ENCODE measurements around the gene ALPK1.
A peak's percentile ranks its signal among the peaks of the same experiment; 100 is the strongest.

ALPK1 gene

DNA sequence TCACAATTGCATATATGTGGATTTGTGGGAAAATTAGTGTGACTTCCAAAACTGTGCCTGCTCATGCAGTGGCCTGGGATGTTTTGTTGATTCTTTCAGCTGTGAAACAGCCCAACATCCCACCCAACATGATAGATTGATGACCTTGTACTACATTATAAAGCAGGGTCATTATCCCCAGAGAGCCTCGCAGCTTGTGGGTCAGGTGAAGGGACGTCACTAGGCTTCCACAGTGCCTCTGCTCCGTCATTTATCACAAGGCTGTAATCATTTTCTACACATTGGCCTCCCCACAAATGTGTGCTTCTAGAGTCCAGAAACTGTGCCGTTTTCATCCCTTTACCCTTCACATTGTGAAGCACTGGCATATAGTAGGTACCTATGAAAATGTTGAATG is 31.6 kb downstream of the ALPK1 start:
- no peak for DNase-seq

DNA sequence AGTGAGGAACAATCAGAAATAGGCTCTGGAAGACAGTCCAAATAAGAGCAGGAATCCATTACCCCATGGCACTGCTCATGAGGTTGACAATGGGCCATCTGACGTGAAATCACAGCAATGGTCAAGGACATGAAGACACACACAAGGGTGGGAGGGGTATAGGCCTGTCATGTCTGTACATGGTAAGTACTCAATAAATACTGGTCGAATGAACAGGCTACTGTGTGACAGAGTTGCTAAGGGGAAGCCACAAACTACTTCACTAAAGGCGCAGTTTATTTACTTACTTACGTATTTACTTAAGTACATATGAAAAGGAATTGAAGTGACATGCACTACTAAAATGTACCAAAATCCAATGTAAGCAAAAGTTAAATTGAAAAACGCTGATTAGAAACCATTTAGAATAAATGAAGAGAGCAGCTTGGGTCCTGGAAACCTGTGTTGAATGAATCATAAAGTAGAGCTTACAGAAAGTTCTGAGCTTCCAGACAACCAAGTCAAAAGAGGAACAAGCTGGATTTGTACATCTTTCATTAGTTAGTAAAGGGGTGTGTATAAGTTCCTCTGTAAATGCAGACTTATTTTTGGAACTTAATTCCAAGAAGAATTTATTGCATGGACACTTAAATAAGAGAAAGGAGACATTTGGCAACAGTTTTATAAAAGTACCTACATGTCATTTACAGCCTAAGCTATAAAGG is 32.7 kb downstream of the ALPK1 start:
- no peak for DNase-seq

DNA sequence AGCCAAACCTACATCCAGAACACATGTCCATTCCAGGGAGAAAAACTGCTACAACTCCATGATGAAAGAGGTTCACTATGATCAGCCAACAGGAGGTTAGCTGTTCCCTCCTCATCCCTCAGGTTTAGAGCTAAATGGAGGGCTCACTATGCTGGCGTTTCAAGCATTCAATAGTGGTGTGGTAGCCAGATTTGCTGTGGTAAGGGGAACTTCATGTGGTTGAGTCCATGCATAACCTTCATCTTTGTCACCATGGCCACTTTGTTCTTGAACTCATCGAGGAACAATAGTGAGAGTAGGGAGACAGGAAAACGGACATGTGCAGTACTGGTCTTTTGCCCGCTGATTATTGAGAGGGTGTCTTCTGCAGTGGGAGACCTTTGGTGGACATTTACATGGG is 33.8 kb downstream of the ALPK1 start:
- no peak for DNase-seq

DNA sequence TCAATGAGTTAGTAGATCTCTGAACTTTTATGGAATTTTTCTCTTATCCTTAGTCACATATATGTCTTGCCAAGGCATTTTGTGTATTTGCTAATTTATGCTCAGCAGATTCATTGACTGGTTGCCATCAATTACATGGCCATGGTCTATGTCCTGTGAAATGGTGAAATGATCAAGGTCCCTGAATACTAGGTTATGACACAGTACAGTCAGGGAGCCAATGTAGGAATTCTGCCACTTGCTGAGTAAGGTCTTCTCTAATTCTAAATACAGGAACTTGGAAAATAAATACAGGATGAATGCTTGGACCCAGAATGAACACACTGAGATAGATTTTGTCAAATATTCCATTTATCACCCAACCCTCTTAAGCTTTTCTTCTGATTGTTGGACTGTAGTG is 35.2 kb downstream of the ALPK1 start:
- no peak for DNase-seq

DNA sequence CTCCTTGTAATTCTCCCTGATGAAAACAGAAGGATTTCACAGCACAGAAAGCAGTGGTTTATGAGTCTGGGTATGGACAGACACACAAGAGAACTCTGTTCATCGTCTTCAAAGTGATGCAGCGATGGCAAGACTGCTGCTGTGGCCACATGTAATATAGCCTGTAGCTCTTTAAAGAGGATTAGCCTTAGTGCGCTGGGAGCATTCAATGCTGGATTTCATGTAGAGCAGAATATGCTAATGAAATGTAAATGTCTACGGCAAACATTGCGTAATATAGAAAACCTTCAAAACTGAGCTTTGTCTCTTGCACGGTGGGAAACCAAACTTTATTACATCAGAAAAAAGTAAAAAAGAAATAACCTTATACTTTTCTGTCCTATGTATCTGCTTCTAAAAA is 42.9 kb downstream of the ALPK1 start:
- DNase-seq = no peak

DNA sequence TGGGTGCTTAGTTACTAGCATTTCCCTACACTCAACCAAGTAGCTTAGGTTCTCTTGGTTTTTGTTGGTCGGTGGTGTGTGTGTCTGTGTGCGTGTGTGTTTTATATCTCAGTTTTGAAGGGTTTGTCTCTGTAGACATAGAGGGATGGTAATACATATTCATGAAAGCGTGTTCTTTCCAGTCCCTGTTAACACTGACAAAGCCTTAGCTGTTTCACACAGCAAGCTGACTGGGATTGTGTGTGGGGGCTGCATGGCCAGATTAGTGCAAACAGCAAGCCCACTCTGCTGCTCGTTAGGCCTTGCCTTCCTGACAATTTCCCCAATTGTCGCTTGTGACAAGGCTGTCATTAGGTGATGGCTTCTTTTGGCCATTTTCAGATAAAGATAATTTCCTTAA is 43.9 kb downstream of the ALPK1 start:
- DNase-seq = no peak

DNA sequence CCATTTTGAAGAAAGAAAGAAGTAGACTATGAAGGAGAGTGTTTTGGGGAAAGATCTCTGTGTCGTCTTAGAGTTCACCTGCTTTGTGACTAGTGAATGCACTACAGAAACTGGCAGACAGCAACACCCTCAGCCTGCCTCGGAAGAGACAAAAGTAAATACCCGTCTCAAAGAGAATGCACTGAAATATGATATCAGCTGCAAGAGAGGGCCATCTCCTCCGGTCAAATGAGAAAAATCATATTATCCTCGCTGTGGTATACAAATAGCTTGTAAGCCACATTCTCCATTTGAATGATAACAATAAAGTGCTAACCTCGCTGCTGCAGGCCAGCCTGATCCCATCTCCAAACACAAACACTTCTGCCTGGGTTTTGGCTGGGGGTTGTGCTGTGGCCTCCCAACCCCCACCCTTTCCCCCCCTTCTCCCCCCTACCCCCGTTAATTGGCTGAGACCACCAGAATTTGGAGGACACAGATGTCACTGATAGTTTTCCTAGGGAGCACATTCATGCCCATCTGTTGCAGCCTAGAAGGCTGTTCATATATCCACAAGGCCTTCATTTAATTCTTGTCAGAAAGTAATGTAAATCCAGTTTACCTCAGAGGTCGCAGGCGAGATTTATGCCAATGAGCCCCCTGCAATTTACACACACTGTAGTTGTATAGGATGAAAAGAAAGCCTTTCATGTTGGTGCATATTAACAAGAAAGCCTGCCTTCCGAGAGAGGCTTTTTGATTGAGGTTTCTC is 46.3 kb downstream of the ALPK1 start:
- no peak for DNase-seq

DNA sequence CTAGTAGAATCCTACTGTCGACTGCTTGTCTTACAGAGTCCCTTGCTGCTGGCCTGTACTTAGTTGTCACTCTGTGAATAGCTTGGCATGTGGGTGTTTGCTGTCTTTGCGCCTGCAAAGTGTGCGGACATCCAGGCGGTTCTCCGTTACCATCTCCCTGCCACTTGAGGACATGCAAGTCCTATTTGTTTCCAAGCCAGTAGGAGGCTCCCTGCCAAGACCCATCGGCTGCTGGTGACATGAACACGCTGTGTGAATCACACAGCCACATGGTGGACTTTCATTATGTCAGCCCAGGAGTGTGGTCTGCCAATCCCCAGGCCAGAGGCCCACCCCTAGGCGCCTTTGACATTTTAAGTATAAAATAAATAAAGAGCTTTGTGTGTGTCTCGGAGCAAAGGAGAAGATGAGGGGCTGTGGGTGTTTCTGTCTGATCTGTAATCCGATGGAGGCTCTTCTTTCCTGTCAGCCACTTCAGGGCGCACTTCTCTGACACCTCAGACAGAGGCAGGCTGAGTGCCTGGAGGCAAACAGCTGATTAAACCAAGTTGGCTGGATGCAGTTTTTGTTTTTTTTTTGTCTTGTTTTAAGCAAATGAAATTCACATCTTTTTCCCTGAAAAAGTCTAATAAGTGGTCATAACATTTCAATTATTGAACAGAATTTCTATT is 51.5 kb downstream of the ALPK1 start:
- peak; percentile 28 for DNase-seq

DNA sequence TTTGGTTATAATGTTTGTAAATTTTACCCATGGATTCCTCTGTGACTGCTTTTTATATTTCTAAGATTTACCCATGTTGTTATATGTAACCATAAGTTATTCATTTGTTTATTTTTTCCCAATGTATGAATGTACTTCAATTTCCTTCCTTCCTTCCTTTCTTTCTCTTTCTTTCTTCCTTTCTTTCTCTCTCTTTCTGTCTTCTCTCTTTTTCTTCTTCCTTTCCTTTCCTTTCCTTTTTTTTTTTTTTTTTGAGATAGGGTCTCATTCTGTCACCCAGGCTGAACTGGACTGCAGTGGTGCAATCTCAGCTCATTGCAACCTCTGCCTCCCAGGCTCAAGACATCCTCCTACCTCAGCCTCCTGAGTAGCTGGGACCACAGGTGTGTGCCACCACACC is 55.6 kb downstream of the ALPK1 start:
- no peak for DNase-seq

DNA sequence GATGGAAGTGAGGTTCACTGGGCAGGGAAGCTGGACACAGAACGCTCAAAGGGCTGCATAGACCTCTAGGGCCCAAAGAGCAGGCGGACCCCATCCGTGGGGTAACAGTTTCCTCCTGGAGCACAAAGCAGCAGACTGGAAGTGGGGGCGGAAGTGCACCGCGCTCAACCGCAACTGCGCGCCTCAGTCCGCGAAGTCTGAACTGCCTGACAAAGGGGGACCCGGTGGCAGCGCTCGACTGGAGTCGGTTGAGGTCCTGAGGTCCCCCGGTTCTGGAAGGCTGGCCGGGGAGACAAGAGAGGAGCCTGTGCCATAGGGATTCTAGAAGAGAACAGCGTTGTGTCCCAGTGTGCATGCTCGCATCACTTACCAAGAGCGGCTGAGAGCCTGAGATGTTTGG is 58.5 kb downstream of the ALPK1 start:
- no peak for DNase-seq

DNA sequence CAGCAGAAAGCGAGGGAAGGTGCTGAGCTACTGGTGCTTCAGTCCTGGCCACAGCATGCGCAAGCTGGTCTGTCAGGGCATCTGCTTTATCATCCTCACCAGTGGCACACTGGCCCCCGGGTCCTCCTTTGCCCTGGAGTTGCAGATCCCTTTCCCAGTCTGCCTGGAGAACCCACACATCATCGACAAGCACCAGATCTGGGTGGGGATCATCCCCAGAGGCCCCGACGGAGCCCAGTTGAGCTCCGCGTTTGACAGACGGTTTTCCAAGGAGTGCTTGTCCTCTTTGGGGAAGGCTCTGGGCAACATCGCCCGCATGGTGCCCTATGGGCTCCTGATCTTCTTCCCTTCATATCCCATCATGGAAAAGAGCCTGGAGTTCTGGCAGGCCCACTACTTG is 60.3 kb downstream of the ALPK1 start:
- no peak for DNase-seq

DNA sequence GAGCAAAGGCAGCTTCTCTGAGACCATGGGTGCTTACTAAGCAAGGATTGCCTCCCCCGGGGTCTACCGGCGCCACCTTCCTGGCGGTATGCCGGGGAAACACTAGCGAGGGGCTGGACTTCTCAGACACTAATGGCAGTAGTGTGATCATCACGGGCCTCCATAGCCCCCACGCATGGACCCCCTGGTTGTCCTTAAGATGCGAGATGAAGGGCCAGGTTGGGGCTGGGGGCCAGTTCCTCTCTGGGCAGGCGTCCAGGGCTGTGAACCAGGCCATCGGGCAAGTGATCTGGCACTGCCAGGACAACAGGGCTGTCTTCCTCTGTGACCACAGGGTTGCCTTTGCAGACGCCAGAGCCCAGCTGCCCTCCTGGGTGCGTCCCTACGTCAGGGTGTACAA is 60.7 kb downstream of the ALPK1 start:
- DNase-seq = no peak

DNA sequence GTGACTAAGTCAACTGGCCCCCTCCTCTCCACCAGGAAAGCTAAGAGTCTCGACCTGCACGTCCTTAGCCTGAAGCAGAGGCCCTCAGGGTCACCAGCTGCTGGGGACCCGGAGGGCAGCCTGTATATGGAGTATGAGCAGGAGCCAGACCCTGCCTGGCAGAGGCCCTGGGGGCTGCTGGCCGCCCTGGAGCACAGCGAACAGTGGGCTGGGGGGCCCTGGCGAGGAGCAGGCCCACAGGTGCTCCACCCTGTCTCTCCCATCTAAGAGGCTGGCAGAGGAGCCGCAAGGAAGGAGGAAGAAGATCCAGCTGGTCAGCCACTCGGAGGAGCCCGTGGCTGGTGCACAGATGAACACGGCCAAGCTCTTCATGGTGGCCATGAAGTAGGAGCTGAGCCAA is 61.2 kb downstream of the ALPK1 start:
- DNase-seq = no peak

DNA sequence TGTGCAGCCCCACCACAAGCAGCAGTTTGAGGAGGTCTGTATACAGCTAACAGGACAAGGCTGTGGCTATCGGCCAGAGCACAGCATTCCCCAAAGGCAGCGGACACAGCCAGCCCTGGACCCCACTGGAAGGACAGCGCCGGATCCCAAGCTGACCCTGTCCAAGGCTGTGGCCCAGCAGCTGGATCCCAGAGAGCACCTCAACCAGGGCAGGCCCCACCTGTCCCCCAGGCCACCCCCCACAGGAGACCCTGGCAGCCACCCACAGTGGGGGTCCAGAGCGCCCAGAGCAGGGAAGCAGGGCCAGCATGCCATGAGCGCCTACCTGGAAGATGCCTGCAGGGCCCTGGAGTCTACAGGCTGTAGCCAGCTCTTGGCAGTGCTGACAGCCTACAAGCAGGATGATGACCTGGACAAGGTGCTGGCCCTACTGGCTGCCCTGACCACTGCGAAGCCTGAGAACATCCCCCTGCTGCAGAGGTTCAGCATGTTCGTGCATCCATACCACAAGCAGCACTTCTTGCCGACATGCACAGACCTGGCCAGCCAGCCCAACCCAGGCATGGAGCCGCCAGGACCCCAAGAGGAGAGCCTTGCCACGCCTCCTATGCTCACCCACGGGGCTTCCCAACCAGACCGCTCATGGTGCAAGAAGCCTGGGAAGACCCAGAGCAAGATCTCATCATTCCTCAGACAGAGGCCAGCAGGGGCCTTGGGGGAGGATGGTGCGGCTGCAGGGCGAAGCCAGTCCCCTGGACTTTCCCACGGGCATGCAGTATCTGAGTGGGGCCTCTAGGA is 62.0 kb downstream of the ALPK1 start:
- no peak for DNase-seq

DNA sequence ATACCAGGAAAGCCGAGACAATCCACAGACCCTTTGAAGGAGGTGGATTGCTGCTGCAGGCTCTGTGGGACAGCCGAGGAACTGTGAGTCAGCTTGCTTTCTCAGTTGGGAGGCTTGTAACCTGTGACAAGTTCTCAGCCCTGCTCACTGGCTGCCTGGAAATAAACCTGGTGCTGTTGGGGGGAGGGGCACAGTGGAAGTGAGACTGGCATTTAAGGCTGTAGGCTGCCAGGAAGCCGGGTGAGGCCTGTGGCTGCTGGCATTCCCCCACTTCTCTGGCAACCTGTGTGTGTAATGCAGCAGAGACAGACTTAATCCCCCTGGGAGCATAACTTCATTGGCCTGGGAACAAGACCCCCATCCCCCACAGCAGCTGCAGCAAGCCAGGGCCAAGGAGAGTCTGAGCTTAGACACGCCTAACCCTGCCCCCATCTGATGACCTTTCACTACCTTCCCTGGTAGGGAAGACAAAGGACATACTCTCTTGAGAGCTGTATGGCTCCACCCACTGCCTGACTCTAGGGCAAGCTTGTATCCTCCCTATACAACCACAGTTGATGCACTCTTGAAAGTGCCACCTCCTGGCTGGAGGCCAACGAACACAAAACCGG is 64.1 kb downstream of the ALPK1 start:
- DNase-seq = no peak

DNA sequence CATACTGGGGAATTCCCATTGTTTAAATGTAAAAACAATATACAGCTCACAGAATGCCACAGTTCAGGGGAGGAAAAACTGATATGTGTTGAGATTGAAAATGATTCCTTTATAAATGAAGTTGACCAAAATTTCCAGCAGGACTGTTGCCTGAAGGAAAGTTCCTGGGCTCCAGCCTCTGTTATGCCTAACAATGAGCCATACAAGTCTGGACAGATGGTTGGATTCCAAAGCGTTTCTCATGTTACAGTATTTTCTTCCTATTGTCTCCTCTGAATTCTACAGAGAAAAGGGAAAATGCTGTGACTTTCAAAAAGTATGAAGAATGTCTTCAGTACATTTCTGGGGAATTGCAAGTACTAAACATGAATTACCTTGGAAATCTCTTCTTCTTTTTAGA is 73.3 kb downstream of the ALPK1 start:
- no peak for DNase-seq

DNA sequence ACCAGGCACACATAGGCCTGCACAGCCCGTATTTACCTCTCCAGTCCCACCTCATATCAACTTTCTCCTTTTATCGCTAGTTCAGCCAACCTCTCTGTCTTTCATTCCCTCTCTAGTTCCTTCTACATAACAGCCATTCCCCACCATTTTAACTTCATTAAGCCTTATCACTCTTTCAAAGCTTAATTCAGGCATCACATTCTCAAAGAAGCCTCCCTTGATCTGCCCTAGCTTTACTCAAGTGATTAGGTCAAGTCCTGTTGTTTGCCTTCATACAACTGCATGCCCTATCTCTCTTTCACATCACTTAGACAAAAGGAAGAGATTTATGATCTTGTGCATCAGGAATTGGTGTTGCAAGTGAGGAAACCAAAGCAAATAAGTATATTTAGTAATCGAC is 74.2 kb downstream of the ALPK1 start:
- DNase-seq = no peak

DNA sequence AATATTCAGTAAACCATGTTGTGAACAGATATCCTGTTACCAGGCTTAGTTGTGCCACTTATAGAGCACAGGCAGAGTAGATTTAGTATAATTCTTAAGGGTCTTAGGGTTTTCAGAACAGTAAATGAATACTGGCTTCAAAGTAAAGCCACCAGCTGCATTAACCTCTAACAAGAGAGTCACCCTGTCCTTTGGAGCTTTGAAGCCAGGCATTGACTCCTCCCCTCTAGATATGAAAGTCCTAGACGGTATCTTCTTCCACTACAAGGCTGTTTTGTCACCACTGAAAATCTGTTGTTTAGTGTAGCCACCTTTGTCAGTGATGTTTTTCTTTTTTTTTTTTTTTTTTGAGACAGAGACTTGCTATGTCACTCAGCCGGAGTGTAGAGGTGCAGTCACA is 77.7 kb downstream of the ALPK1 start:
- DNase-seq = no peak

DNA sequence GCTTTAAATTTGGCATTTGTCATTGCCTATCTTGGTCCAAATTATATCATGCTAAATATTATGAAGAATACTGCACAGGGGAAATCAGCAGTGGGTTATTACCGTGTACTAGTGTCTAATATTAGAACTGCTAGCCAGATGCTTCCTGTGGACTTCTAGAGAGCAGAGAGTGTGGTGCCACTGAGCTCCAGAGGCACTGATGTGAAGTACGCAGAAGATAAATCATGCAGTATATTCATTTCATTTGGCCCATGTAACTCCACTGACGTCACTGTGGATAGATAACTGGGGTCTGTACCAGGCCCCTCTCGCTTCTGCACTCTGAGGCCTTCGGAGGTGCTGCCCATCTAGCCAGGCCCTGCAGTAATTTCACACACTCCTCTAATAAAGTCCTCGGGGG is 80.0 kb downstream of the ALPK1 start:
- DNase-seq = no peak

DNA sequence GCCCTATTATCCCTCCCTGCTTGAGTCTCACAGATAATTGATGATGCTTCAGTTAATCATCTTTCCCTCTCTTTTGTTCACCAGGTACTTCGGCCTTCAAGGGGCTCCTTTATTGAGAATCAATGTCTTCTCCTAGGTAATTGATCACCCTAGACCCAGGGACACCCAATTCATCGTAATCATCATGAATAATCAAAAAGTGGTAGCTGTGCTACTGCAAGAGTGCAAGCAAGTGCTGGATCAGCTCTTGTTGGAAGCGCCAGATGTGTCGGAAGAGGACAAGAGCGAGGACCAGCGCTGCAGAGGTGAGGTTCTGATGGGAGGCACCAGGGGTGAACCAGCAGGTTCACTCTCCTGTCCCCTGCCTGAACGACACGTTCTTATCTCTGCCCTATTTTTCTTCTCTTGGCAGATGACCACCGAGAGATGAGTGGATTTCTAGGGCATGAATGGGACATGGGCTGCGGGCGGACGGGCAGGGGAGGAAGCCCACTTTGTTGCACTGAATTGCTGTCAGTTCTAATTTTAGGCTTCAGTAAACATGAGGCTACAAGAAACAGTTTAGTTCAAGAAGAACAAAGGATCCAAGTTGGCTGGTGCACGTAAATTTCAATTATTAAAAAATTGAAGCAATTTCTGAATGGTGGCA is 80.5 kb downstream of the ALPK1 start:
- no peak for DNase-seq

DNA sequence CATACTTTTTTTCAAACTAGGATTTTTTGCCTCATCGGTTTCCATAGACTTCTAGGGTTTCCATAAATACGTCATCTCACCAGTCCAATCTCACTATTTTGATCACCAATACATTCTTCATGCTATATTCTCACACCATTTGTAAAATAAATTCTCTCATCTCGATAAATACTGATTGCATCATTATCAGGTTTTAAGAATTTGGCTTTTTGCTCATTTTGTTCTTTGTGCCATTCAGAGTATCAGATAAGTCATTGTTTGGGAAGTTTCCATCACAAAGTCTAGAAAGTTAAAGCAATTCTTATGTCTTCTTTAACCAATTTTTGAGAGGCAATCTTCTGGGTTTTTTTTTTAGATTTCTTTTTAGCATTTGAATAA is 81.1 kb downstream of the ALPK1 start:
- DNase-seq = no peak

DNA sequence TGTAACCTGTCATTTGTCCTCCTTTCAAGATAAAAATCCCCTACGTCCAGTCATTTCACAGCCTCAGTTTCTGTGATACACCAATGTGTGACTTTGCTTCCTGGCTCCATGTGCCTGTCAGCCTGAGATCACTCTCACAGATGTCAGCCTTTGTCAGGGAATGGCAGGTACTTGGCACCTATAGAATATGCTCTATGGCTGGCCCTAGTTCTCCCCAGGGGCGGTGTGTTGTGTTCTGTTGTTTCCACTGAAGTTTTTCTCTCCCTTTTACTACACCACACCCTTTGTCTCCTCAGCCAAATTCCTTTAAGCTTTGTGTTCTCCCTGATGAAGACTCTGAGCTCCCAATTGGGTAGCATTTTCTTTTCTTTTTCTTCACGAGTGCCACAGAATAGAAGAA is 81.7 kb downstream of the ALPK1 start:
- no peak for DNase-seq

DNA sequence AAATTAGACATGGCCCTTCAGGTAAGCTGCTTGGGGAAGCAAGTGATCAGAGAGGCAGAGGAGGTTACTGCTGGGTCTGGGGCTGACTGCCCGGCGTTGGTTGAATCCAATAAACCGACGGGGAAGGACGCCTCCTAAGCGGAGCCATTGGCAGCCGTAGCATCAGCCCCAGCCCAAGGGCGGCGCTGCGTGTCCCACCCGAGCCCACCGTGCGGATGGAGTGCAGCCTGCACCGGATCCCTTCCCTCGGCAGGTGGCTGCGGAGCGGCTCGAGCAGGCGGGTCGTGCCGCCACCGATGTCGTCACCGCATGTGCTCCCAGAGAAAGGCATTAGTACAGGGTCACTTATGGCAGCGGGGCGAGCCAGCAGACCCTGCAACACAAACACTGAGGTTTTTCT is 82.1 kb downstream of the ALPK1 start:
- DNase-seq = no peak
